GM19397 (cell line): ENCODE measurements around the gene SPATA31A6.
"Not testable (repeated sequence)": the region's sequence is repeated elsewhere in the genome, so short reads cannot be mapped to it uniquely, and the experiment has no call there.

Experiments used
- ATAC-seq: cut with Tn5 transposase; IDR thresholded peaks from one replicate; pipeline ENCODE4 v1.9.1; 2021; ENCODE audit warnings: mild to moderate bottlenecking, moderate library complexity; ENCODE audit not compliant: unreplicated experiment

Gene SPATA31A6

GRCh38 chr9:42183359-42183758 is at the start of gene SPATA31A6:
Gene SPATA31A6, plus strand, starts transcription at chr9:42183659. Its CDS starts 29 bp downstream, at chr9:42183688.
- not testable (repeated sequence) for ATAC-seq

- not testable (repeated sequence) for ATAC-seq
Measured at GRCh38 chr9:42160299-42160698, 23.2 kb upstream of the SPATA31A6 start.

- ATAC-seq = not testable (repeated sequence)
Measured at GRCh38 chr9:42219861-42220260, 36.4 kb downstream of the SPATA31A6 start.

GRCh38 chr9:42223230-42223629 is 39.8 kb downstream of the SPATA31A6 start:
- not testable (repeated sequence) for ATAC-seq

GRCh38 chr9:42233031-42233430 is 49.6 kb downstream of the SPATA31A6 start:
- ATAC-seq = not testable (repeated sequence)

- not testable (repeated sequence) for ATAC-seq
Measured at GRCh38 chr9:42234610-42235009, 51.2 kb downstream of the SPATA31A6 start.

GRCh38 chr9:42235352-42235991 is 52.0 kb downstream of the SPATA31A6 start:
- not testable (repeated sequence) for ATAC-seq

GRCh38 chr9:42236097-42236496 is 52.6 kb downstream of the SPATA31A6 start:
- not testable (repeated sequence) for ATAC-seq

- not testable (repeated sequence) for ATAC-seq
Measured at GRCh38 chr9:42237381-42237780, 53.9 kb downstream of the SPATA31A6 start.

- not testable (repeated sequence) for ATAC-seq
Measured at GRCh38 chr9:42238862-42239261, 55.4 kb downstream of the SPATA31A6 start.
